ENCODE results near the gene C5.

DNA sequence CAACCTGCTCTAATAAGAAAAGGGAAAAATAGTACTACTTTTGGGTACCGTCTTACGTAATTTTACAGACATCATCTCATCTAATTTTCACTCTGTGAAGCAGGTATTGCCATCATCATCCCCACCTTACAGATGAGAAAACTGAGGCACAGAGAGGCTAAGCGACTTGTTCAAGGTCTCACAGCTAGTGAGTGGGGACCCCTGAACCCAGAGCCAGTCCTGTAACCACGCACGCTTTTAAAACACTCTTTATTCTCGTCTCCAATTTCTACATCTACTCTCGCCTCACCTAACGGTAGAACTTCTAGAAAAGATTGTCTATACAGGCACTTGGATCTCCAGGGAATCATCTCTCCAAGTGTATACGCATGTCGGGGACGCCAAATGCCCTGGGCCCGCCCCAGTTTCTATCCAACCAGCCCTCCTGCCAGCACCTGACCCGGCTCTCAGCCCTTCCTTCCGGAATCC lies 122.0 kb downstream of the C5 start:
- TF ChIP-seq CTCF (conservative IDR thresholded peaks at IDR 0.05; ENCODE audit: low read length), result no peak
- TF ChIP-seq EZH2phosphoT487 (IDR thresholded peaks at IDR 0.05; ENCODE audit: borderline replicate concordance, low read depth, low read length), result no peak
